Nephron progenitor cell (in vitro differentiated cells): ENCODE measurements around the gene MRGPRG.

Experiments
- DNase-seq: peaks from one replicate; pipeline ENCODE4 v3.0.0; 2021
- H3K27ac Mint-ChIP-seq: 2 replicates; pipeline ENCODE4 v1.8.0; 2021; ENCODE audit warnings: mild to moderate bottlenecking, moderate library complexity, mixed read lengths
- H3K27me3 Mint-ChIP-seq: 2 replicates; pipeline ENCODE4 v1.8.0; 2021; ENCODE audit warnings: mild to moderate bottlenecking, low read depth, mixed read lengths; ENCODE audit not compliant: poor library complexity
- H3K36me3 Mint-ChIP-seq: 2 replicates; pipeline ENCODE4 v1.8.0; 2021; ENCODE audit warnings: low read depth, mixed read lengths
- H3K4me1 Mint-ChIP-seq: 2 replicates; pipeline ENCODE4 v1.8.0; 2021; ENCODE audit warnings: mixed read lengths
- H3K4me3 Mint-ChIP-seq: 2 replicates; pipeline ENCODE4 v1.8.0; 2021; ENCODE audit warnings: mild to moderate bottlenecking, moderate library complexity, mixed read lengths
- H3K9me3 Mint-ChIP-seq: 2 replicates; pipeline ENCODE4 v1.8.0; 2021; ENCODE audit warnings: mild to moderate bottlenecking, moderate library complexity, mixed read lengths
- CTCF ChIP-seq: fragments of 200-600 bp; sonication (generic); IDR thresholded peaks from 2 replicates; pipeline ENCODE4 v1.5.0; 2021; ENCODE audit warnings: antibody characterized with exemption

The MRGPRG gene

GRCh38 chr11:3204141-3205015, 14.2 kb downstream of the MRGPRG start:
- H3K36me3 Mint-ChIP-seq, result no peaks in the 10 kb centered on the region
- peaks cover 46% of the 10 kb centered on the region for H3K27me3 Mint-ChIP-seq
- peak; percentile 2 for DNase-seq
- H3K4me1 Mint-ChIP-seq, result peaks cover 25% of the 10 kb centered on the region
- no peak for TF ChIP-seq CTCF
- H3K9me3 Mint-ChIP-seq, result no peaks in the 10 kb centered on the region
- H3K4me3 Mint-ChIP-seq, result no peak overlapping the region
- H3K27ac Mint-ChIP-seq, result no peak overlapping the region

GRCh38 chr11:3203221-3204043, 15.2 kb downstream of the MRGPRG start:
- H3K27me3 Mint-ChIP-seq, result peaks cover 41% of the 10 kb centered on the region
- peak; percentile 75 for DNase-seq
- no peaks in the 10 kb centered on the region for H3K36me3 Mint-ChIP-seq

GRCh38 chr11:3202759-3203158, 15.9 kb downstream of the MRGPRG start:
- TF ChIP-seq CTCF, result no peak
- no peak overlapping the region for H3K27ac Mint-ChIP-seq
- no peaks in the 10 kb centered on the region for H3K9me3 Mint-ChIP-seq
- H3K4me1 Mint-ChIP-seq, result peaks cover 16% of the 10 kb centered on the region
- H3K27me3 Mint-ChIP-seq, result peaks cover 41% of the 10 kb centered on the region
- peak overlapping the region; percentile 37 for H3K4me3 Mint-ChIP-seq
- H3K36me3 Mint-ChIP-seq, result no peaks in the 10 kb centered on the region
- peak; percentile 4 for DNase-seq

More at GRCh38 chr11:3203221-3204043, 15.2 kb downstream of the MRGPRG start:
- Mint-ChIP-seq H3K9me3 (no peaks in the 10 kb centered on the region), H3K4me3 (peak overlapping the region; percentile 50), H3K27ac (no peak overlapping the region), H3K4me1 (peaks cover 22% of the 10 kb centered on the region)
- TF ChIP-seq CTCF, result no peak

GRCh38 chr11:3202305-3202704, 16.3 kb downstream of the MRGPRG start:
- peaks cover 14% of the 10 kb centered on the region for H3K4me1 Mint-ChIP-seq
- H3K36me3 Mint-ChIP-seq, result no peaks in the 10 kb centered on the region
- peak overlapping the region; percentile 37 for H3K4me3 Mint-ChIP-seq
- no peak overlapping the region for H3K27ac Mint-ChIP-seq
- DNase-seq, result no peak
- TF ChIP-seq CTCF, result no peak
- H3K27me3 Mint-ChIP-seq, result peaks cover 45% of the 10 kb centered on the region
- no peaks in the 10 kb centered on the region for H3K9me3 Mint-ChIP-seq

- Mint-ChIP-seq H3K27ac (no peak overlapping the region), H3K36me3 (no peaks in the 10 kb centered on the region), H3K4me1 (peaks cover 14% of the 10 kb centered on the region), H3K9me3 (no peaks in the 10 kb centered on the region), H3K4me3 (no peak overlapping the region), H3K27me3 (peaks cover 48% of the 10 kb centered on the region)
- DNase-seq, result no peak
- no peak for TF ChIP-seq CTCF
Measured at GRCh38 chr11:3201677-3202181, 16.9 kb downstream of the MRGPRG start.
